ENCODE results near the gene SUSD3. TPM values are rescaled to one million over a fixed set of nuclear protein-coding genes. Genes with fewer than 3 reads are reported as not detected.
"Not testable (repeated sequence)": the region's sequence is repeated elsewhere in the genome, so short reads cannot be mapped to it uniquely, and the experiment has no call there.

The SUSD3 gene
- total RNA-seq, 4 donors from 2014 or later: 0.83 to 3.3 (median 1.4) TPM

DNA sequence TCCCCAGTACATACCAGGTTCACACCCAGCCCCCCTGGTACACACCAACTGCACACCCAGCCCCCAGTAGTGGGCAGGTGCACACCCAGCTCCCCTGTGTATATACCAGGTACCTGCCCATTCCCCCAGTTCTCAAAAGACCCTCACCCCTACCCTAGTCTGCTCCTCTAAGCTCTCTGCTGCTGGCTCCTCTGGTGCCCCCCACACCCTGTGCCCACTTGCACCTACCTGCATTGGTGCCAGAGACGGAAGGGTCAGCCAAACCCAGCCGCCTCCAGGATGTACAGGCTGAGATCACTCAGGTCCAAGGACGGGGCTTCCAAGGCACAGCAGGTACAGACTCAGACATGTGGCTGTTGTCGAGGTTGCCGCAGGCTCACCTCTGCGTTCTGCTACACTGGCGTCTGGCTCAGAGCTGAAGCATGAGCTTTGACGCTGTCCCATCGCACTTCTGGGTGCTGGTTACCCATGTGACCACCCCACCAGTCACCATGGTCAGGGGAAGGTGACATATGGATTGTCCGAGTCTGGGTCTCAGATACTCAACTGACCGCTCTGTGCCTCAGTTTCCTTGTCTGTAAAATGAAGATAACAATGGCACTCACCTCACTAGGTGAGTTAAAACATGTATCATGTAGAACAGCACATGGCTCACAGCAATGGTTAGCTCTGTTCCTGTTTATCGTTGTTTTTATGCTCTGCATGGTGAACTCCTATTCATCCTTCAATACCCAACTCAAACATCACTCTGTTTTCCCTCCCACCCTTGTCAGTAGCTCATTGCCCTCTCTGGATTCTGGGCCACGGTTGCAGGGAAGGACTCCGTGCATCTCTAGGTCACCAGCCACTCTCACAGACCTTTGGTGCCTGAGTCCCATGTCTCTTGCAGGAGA is 45.3 kb upstream of the SUSD3 start:
- Histone ChIP-seq H3K27me3 (peaks cover 0 to 6% (median 0%) of the 10 kb centered on the region in 4 donors), H3K9me3 (no peaks in the 10 kb centered on the region), H3K36me3 (peaks cover 0 to 4% (median 2%) of the 10 kb centered on the region in 4 donors), H3K4me1 (no peaks in the 10 kb centered on the region), H3K4me3 (no peak overlapping the region), H3K27ac (replicated peaks in 1 of 4) (no peak overlapping the region)
- WGBS: 89% methylated on average over 10 of the region's 14 CpGs
- no peak for DNase-seq (ENCODE audit: extremely low spot score)
- intact Hi-C loops (cut with DNase I): no loop called here
- TF ChIP-seq POLR2AphosphoS5 (IDR thresholded peaks at IDR 0.05) (no peak), EP300 (IDR thresholded peaks at IDR 0.05) (no peak), POLR2A (IDR thresholded peaks at IDR 0.05; ENCODE audit: low read depth) (no peak)
- TF ChIP-seq, protein P1, sequence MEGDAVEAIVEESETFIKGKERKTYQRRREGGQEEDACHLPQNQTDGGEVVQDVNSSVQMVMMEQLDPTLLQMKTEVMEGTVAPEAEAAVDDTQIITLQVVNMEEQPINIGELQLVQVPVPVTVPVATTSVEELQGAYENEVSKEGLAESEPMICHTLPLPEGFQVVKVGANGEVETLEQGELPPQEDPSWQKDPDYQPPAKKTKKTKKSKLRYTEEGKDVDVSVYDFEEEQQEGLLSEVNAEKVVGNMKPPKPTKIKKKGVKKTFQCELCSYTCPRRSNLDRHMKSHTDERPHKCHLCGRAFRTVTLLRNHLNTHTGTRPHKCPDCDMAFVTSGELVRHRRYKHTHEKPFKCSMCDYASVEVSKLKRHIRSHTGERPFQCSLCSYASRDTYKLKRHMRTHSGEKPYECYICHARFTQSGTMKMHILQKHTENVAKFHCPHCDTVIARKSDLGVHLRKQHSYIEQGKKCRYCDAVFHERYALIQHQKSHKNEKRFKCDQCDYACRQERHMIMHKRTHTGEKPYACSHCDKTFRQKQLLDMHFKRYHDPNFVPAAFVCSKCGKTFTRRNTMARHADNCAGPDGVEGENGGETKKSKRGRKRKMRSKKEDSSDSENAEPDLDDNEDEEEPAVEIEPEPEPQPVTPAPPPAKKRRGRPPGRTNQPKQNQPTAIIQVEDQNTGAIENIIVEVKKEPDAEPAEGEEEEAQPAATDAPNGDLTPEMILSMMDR (IDR thresholded peaks at IDR 0.05): no peak

DNA sequence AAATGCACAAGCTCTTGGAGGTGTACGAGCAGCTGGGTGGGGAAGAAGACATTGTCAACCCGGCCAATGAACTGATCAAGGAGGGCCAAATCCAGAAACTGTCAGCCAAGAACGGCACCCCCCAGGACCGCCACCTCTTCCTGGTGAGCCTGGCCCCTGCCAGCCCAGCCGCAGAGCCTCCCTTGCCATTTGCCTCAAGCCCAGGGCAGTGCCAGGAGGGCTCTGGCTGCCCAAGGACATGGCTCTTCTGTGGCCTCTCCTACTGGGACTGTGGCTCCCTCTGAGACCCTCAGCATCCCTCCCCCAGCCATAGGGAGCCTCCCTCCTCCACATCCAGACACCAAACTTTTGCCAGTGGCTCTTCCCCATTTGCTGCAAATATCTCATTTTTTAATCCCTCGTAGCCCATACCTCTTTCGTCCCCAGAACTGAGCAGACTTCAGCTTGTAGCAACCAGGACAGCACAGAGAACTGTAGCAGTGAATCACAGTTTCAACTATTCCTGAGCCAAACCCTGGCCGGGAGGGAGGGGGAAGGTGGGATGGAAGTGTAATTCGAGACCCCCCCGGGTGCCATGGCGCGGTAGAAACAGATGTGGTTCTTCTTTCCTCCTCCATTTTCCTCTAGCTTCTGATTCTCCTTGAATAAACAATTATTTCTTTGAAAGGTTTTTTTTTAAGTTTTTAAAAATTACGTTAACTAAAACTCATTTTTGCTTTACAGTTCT is 44.5 kb upstream of the SUSD3 start:
- TF ChIP-seq, protein P1 (IDR thresholded peaks at IDR 0.05): no peak
- TF ChIP-seq POLR2A (IDR thresholded peaks at IDR 0.05; ENCODE audit: low read depth) (no peak), POLR2AphosphoS5 (IDR thresholded peaks at IDR 0.05) (no peak), EP300 (IDR thresholded peaks at IDR 0.05) (no peak)
- WGBS: 74% methylated on average over 13 of the region's 13 CpGs
- no peak for DNase-seq (ENCODE audit: extremely low spot score)
- intact Hi-C loops (cut with DNase I): no loop called here
- Histone ChIP-seq H3K4me3 (no peak overlapping the region), H3K27ac (replicated peaks in 1 of 4) (no peak overlapping the region), H3K36me3 (peaks cover 0 to 4% (median 2%) of the 10 kb centered on the region in 4 donors), H3K9me3 (no peaks in the 10 kb centered on the region), H3K27me3 (peaks cover 0 to 6% (median 0%) of the 10 kb centered on the region in 4 donors), H3K4me1 (no peaks in the 10 kb centered on the region)

DNA sequence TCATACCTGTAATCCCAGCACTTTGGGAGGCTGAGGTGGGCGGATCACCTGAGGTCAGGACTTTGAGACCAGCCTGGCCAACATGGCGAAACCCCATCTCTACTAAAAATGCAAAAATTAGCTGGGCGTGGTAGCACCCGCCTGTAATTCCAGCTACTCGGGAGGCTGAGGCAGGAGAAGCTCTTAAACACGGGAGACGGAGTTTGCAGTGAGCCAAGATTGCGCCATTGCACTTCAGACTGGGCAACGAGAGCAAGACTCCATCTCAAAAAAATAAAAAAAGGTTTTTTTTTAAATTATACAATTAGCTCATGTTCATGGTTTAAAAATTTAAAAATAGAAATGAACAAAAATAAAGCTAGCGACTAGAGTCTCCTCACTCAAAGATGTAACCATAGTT is 43.3 kb upstream of the SUSD3 start:
- H3K4me3 ChIP-seq; H3K4me1 ChIP-seq; H3K27ac ChIP-seq (replicated peaks in 1 of 4); H3K27me3 ChIP-seq; H3K36me3 ChIP-seq; DNase-seq (ENCODE audit: extremely low spot score); H3K9me3 ChIP-seq; intact Hi-C loops (cut with DNase I): not testable (repeated sequence)
- WGBS: 86% methylated on average over 10 of the region's 10 CpGs

DNA sequence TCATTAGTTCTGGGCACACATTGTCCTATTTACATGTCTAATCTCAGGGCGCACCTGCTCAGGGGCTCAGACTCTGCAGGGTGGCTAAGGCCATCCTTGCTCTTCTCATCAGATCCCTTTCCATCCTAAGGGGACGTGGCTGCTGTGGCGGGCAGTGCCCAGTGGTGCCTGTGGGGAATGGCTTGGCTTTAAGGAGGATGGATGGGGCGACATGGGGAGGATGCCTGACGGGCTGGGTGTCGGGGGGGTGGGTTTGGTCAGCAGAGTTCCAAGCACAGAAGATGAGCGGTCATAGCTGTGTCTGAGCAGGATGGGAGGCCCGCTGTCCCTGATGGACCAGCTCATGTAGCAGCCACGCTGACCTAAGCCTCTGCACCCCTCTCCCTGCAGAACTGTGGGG is 40.9 kb upstream of the SUSD3 start:
- no peaks in the 10 kb centered on the region for H3K27me3 ChIP-seq
- H3K36me3 ChIP-seq: peaks cover 0 to 3% (median 2%) of the 10 kb centered on the region in 4 donors
- H3K4me1 ChIP-seq: no peaks in the 10 kb centered on the region
- no peak overlapping the region for H3K27ac ChIP-seq (replicated peaks in 1 of 4)
- H3K4me3 ChIP-seq: no peak overlapping the region
- intact Hi-C loops (cut with DNase I): no loop called here
- WGBS: 92% methylated on average over 8 of the region's 9 CpGs
- no peak for DNase-seq (ENCODE audit: extremely low spot score)
- no peaks in the 10 kb centered on the region for H3K9me3 ChIP-seq
- TF ChIP-seq EP300 (IDR thresholded peaks at IDR 0.05) (no peak), POLR2AphosphoS5 (IDR thresholded peaks at IDR 0.05) (no peak), POLR2A (IDR thresholded peaks at IDR 0.05; ENCODE audit: low read depth) (no peak)
- TF ChIP-seq, protein P1 (IDR thresholded peaks at IDR 0.05): no peak

DNA sequence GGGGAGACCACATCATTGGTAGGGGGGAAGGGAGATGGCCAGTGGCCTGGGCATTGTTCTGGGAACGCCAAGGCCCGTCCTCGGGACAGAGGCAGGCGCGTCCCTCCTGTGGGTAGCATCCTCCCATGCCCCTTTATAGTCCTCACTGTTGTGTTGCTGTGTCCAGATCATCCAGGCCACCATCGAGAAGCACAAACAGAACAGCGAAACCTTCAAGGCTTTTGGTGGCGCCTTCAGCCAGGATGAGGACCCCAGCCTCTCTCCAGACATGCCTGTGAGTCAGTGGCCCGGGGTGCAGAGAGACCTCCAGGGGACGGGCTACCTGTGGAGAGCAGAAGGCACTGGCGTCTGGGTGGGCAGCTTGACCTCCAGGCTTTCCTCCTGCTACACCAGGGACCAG is 38.4 kb upstream of the SUSD3 start:
- Histone ChIP-seq H3K27ac (replicated peaks in 1 of 4) (no peak overlapping the region), H3K4me1 (peaks cover 0 to 7% (median 0%) of the 10 kb centered on the region in 4 donors), H3K36me3 (peaks cover 0 to 3% (median 2%) of the 10 kb centered on the region in 4 donors), H3K27me3 (no peaks in the 10 kb centered on the region), H3K4me3 (no peak overlapping the region), H3K9me3 (no peaks in the 10 kb centered on the region)
- intact Hi-C loops (cut with DNase I): no loop called here
- no peak for DNase-seq (ENCODE audit: extremely low spot score)
- WGBS: 91% methylated on average over 11 of the region's 11 CpGs
- TF ChIP-seq POLR2AphosphoS5 (IDR thresholded peaks at IDR 0.05) (no peak), EP300 (IDR thresholded peaks at IDR 0.05) (no peak), POLR2A (IDR thresholded peaks at IDR 0.05; ENCODE audit: low read depth) (no peak)
- TF ChIP-seq, protein P1 (IDR thresholded peaks at IDR 0.05): no peak
